ENCODE results near the gene SLC25A17.
"Not testable (repeated sequence)": the region's sequence is repeated elsewhere in the genome, so short reads cannot be mapped to it uniquely, and the experiment has no call there.

Gene SLC25A17

DNA sequence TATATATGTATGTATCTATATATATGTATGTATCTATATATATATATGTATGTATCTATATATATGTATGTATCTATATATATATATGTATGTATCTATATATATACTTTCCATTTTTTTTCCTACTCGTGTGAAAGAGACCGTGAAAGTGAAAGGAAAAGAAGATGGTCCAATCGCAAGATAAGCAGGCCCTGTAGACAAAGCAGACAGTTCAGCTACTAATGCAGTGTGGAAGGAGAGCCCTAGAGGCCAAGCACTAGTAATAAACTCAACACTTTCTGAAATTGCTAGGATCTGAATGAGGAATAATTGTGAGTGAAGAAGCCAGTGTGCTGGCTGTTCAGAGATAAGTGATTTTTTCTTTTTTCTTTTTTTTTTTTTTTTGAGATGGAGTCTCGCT lies 92.6 kb downstream of the SLC25A17 start:
- Histone ChIP-seq H3K4me1 (ENCODE audit: control insufficient read depth in 2 of 2, insufficient read depth in 2 of 2, low read length in 2 of 2) (peaks cover 1 to 4% of the 10 kb centered on the region in 2 donors), H3K36me3 (ENCODE audit: control insufficient read depth in 2 of 2, insufficient read depth in 2 of 2, low read length in 2 of 2) (no peaks in the 10 kb centered on the region), H3K27ac (ENCODE audit: low read depth in 2 of 2, low read length in 2 of 2) (no peak overlapping the region), H3K27me3 (ENCODE audit: control insufficient read depth in 2 of 2, insufficient read depth in 2 of 2, low read length in 2 of 2) (no peaks in the 10 kb centered on the region), H3K4me3 (ENCODE audit: low read length in 2 of 2) (no peak overlapping the region), H3K9me3 (ENCODE audit: control insufficient read depth in 2 of 2, low read length in 2 of 2) (no peaks in the 10 kb centered on the region), H3K9ac (ENCODE audit: low read depth in 1 of 2, low read length in 2 of 2) (no peak overlapping the region)

GRCh38 chr22:40723396-40723933 lies 95.7 kb downstream of the SLC25A17 start:
- no peak overlapping the region for H3K27ac ChIP-seq (ENCODE audit: low read depth in 2 of 2, low read length in 2 of 2)
- no peaks in the 10 kb centered on the region for H3K36me3 ChIP-seq (ENCODE audit: control insufficient read depth in 2 of 2, insufficient read depth in 2 of 2, low read length in 2 of 2)
- no peak overlapping the region for H3K4me3 ChIP-seq (ENCODE audit: low read length in 2 of 2)
- H3K4me1 ChIP-seq (ENCODE audit: control insufficient read depth in 2 of 2, insufficient read depth in 2 of 2, low read length in 2 of 2), result peaks cover 0 to 4% of the 10 kb centered on the region in 2 donors
- no peaks in the 10 kb centered on the region for H3K9me3 ChIP-seq (ENCODE audit: control insufficient read depth in 2 of 2, low read length in 2 of 2)
- no peak overlapping the region for H3K9ac ChIP-seq (ENCODE audit: low read depth in 1 of 2, low read length in 2 of 2)
- no peaks in the 10 kb centered on the region for H3K27me3 ChIP-seq (ENCODE audit: control insufficient read depth in 2 of 2, insufficient read depth in 2 of 2, low read length in 2 of 2)

DNA sequence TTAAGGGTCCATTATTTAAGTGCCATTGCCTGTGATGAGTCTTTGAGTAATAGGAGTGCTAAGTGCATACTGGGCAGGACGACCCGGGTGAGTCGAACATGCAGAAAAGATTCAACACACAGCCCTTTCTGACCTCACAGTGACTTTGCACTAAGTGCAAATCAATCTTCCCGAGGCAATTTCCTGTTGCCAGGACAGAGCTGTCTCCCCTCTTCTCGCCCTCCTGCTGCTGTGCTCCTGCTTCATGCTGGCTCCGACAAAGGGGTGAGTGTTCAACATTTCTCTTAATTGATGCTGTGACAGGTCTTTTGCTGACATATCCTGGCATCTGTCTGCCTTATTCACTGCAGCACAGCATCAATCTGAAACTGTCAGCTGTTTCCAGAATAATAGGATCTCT lies 97.9 kb downstream of the SLC25A17 start:
- Histone ChIP-seq H3K4me1 (ENCODE audit: control insufficient read depth in 2 of 2, insufficient read depth in 2 of 2, low read length in 2 of 2) (peaks cover 0 to 4% of the 10 kb centered on the region in 2 donors), H3K27ac (ENCODE audit: low read depth in 2 of 2, low read length in 2 of 2) (peak overlapping the region in 1 of 2 donors; percentile 18), H3K9ac (ENCODE audit: low read depth in 1 of 2, low read length in 2 of 2) (no peak overlapping the region), H3K27me3 (ENCODE audit: control insufficient read depth in 2 of 2, insufficient read depth in 2 of 2, low read length in 2 of 2) (no peaks in the 10 kb centered on the region), H3K36me3 (ENCODE audit: control insufficient read depth in 2 of 2, insufficient read depth in 2 of 2, low read length in 2 of 2) (no peaks in the 10 kb centered on the region), H3K4me3 (ENCODE audit: low read length in 2 of 2) (no peak overlapping the region), H3K9me3 (ENCODE audit: control insufficient read depth in 2 of 2, low read length in 2 of 2) (no peaks in the 10 kb centered on the region)

GRCh38 chr22:40720538-40721256 lies 98.4 kb downstream of the SLC25A17 start:
- H3K27ac ChIP-seq (ENCODE audit: low read depth in 2 of 2, low read length in 2 of 2), result peak overlapping the region in 1 of 2 donors; percentile 18

DNA sequence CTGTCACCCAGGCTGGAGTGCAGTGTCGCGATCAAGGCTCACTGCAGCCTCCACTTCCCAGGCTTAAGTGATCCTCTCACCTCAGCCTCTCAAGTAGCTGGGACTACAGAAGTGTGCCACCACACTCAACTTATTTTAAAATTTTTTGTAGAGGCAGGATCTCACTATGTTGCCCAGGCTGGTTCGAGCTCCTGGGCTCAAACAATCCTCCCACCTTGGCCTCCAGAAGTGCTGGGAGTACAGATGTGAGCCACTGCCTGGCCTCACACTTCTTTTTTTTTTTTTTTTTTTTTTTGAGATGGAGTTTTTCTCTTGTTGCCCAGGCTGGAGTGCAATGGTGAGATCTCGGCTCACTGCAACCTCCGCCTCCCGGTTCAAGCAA lies 99.0 kb downstream of the SLC25A17 start:
- H3K36me3 ChIP-seq (ENCODE audit: control insufficient read depth in 2 of 2, insufficient read depth in 2 of 2, low read length in 2 of 2); H3K4me3 ChIP-seq (ENCODE audit: low read length in 2 of 2); H3K9me3 ChIP-seq (ENCODE audit: control insufficient read depth in 2 of 2, low read length in 2 of 2); H3K9ac ChIP-seq (ENCODE audit: low read depth in 1 of 2, low read length in 2 of 2); H3K27me3 ChIP-seq (ENCODE audit: control insufficient read depth in 2 of 2, insufficient read depth in 2 of 2, low read length in 2 of 2); H3K4me1 ChIP-seq (ENCODE audit: control insufficient read depth in 2 of 2, insufficient read depth in 2 of 2, low read length in 2 of 2); H3K27ac ChIP-seq (ENCODE audit: low read depth in 2 of 2, low read length in 2 of 2): not testable (repeated sequence)

More at GRCh38 chr22:40720538-40721256, 98.4 kb downstream of the SLC25A17 start:
- Histone ChIP-seq H3K27me3 (ENCODE audit: control insufficient read depth in 2 of 2, insufficient read depth in 2 of 2, low read length in 2 of 2) (no peaks in the 10 kb centered on the region), H3K36me3 (ENCODE audit: control insufficient read depth in 2 of 2, insufficient read depth in 2 of 2, low read length in 2 of 2) (no peaks in the 10 kb centered on the region), H3K4me3 (ENCODE audit: low read length in 2 of 2) (no peak overlapping the region), H3K9me3 (ENCODE audit: control insufficient read depth in 2 of 2, low read length in 2 of 2) (no peaks in the 10 kb centered on the region), H3K4me1 (ENCODE audit: control insufficient read depth in 2 of 2, insufficient read depth in 2 of 2, low read length in 2 of 2) (peaks cover 0 to 4% of the 10 kb centered on the region in 2 donors), H3K9ac (ENCODE audit: low read depth in 1 of 2, low read length in 2 of 2) (no peak overlapping the region)

Measured in mucosa of rectum (tissue), 2 donors.